HG03095 (cell line): Measurements from ENCODE around the gene UBXN2A.
"Not testable (repeated sequence)": the region's sequence is repeated elsewhere in the genome, so short reads cannot be mapped to it uniquely, and the experiment has no call there.

Source experiments
- ATAC-seq: cut with Tn5 transposase; IDR thresholded peaks from one replicate; pipeline ENCODE4 v1.9.1; 2021; ENCODE audit warnings: moderate library complexity; ENCODE audit not compliant: unreplicated experiment

The UBXN2A gene

GRCh38 chr2:23940718-23941620, 706 bp downstream of the UBXN2A start:
- peak; percentile 62 for ATAC-seq

GRCh38 chr2:23941644-23942043, 1.4 kb downstream of the UBXN2A start:
- no peak for ATAC-seq

- ATAC-seq, result no peak
Measured at GRCh38 chr2:23943666-23944065, 3.4 kb downstream of the UBXN2A start.

GRCh38 chr2:23944527-23944926, 4.3 kb downstream of the UBXN2A start:
- no peak for ATAC-seq

- ATAC-seq, result no peak
Measured at GRCh38 chr2:23944976-23945375, 4.7 kb downstream of the UBXN2A start.

GRCh38 chr2:23947350-23947749, 7.1 kb downstream of the UBXN2A start:
- ATAC-seq, result no peak

GRCh38 chr2:23952558-23952957, 12.3 kb downstream of the UBXN2A start:
- not testable (repeated sequence) for ATAC-seq

- no peak for ATAC-seq
Measured at GRCh38 chr2:23953625-23954024, 13.4 kb downstream of the UBXN2A start.

- ATAC-seq, result no peak
Measured at GRCh38 chr2:23954325-23955014, 14.2 kb downstream of the UBXN2A start.

- no peak for ATAC-seq
Measured at GRCh38 chr2:23967846-23968245, 27.6 kb downstream of the UBXN2A start.

GRCh38 chr2:23976883-23977282, 36.6 kb downstream of the UBXN2A start:
- no peak for ATAC-seq

GRCh38 chr2:23988371-23988770, 48.1 kb downstream of the UBXN2A start:
- ATAC-seq, result no peak

- no peak for ATAC-seq
Measured at GRCh38 chr2:23992931-23993330, 52.7 kb downstream of the UBXN2A start.

- no peak for ATAC-seq
Measured at GRCh38 chr2:23993736-23994269, 53.5 kb downstream of the UBXN2A start.

GRCh38 chr2:23994567-23994966, 54.3 kb downstream of the UBXN2A start:
- ATAC-seq, result no peak

GRCh38 chr2:24007693-24008092, 67.4 kb downstream of the UBXN2A start:
- no peak for ATAC-seq

- ATAC-seq, result no peak
Measured at GRCh38 chr2:24008672-24009366, 68.6 kb downstream of the UBXN2A start.

GRCh38 chr2:24009367-24009679, 69.1 kb downstream of the UBXN2A start:
- no peak for ATAC-seq

GRCh38 chr2:24009680-24010476, 69.6 kb downstream of the UBXN2A start, which contains the start of gene MFSD2B:
Gene MFSD2B (plus strand): TSS chr2:24010085. CDS start chr2:24010097, 12 bp downstream.
- ATAC-seq, result no peak

GRCh38 chr2:24010477-24011249, 70.4 kb downstream of the UBXN2A start:
- no peak for ATAC-seq
